Measurements from ENCODE around the gene CRADD. TPM values are rescaled to one million over a fixed set of nuclear protein-coding genes. Genes with fewer than 3 reads are reported as not detected.

CRADD gene
- total and polyA plus RNA-seq, 10 donors = 5.5 to 58.7 (median 18.8) TPM

DNA sequence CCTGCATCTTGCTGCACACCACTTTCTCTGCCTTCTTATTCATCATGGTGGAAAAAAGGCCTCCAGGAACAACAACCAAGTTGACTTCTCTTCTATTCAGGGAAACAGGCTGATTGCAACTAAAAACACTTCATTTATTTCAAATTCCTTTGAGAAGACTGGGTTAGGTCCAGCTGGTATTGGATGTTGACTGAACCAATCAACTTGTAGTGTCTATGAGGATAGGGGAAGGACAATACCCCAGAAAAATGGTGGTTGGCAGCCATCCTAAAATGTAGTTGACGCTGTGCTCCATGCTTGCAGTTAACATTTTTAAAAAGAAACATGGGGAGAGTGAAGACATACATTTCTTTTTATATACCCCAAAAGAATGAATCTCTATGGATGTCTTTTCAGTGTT lies 34.4 kb upstream of the CRADD start:
- DNase-seq = no peak

DNA sequence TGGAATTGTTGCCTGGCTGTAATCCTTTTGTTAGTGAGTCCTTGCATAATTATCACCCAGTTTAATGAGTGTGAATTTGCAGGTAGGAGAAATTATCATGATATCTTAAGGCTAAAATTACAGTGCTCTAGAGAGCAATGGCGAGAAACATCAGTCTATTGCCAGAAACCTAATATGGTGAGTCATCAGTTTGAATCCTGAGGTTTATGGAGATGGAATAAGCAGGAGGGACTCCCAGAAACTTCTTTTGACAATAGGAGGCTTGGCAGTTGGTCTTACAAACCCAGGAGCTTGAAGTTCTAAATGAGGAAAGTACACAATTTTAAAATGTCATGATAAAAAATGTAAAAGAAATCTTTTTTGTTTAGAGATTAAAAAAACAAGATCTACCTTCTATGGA lies 31.5 kb upstream of the CRADD start:
- Histone ChIP-seq H3K4me1 (no peaks in the 10 kb centered on the region), H3K9me3 (no peaks in the 10 kb centered on the region), H3K36me3 (no peaks in the 10 kb centered on the region), H3K4me3 (no peak overlapping the region), H3K27me3 (replicated peaks in 1 of 7) (no peaks in the 10 kb centered on the region), H3K27ac (no peak overlapping the region)
- no peak for DNase-seq
- intact Hi-C loops (cut with DNase I; ENCODE audit: low total_unique reads) = no loop called here
- TF ChIP-seq, protein P1, sequence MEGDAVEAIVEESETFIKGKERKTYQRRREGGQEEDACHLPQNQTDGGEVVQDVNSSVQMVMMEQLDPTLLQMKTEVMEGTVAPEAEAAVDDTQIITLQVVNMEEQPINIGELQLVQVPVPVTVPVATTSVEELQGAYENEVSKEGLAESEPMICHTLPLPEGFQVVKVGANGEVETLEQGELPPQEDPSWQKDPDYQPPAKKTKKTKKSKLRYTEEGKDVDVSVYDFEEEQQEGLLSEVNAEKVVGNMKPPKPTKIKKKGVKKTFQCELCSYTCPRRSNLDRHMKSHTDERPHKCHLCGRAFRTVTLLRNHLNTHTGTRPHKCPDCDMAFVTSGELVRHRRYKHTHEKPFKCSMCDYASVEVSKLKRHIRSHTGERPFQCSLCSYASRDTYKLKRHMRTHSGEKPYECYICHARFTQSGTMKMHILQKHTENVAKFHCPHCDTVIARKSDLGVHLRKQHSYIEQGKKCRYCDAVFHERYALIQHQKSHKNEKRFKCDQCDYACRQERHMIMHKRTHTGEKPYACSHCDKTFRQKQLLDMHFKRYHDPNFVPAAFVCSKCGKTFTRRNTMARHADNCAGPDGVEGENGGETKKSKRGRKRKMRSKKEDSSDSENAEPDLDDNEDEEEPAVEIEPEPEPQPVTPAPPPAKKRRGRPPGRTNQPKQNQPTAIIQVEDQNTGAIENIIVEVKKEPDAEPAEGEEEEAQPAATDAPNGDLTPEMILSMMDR (IDR thresholded peaks at IDR 0.05 in 8 of 11, conservative IDR thresholded peaks at IDR 0.05 in 3 of 11) = no peak
- TF ChIP-seq POLR2A (IDR thresholded peaks at IDR 0.05) = no peak
- TF ChIP-seq POLR2AphosphoS5 (IDR thresholded peaks at IDR 0.05) = no peak
- 85 to 91% (median 90%) methylated on average over 1 of the region's 1 CpG for WGBS, 5 donors

More for the DNA sequence above, 34.4 kb upstream of the CRADD start:
- Histone ChIP-seq H3K36me3 (no peaks in the 10 kb centered on the region), H3K9me3 (no peaks in the 10 kb centered on the region), H3K27me3 (replicated peaks in 1 of 7) (peaks cover 0 to 11% (median 0%) of the 10 kb centered on the region in 7 donors), H3K27ac (no peak overlapping the region), H3K4me3 (no peak overlapping the region), H3K4me1 (no peaks in the 10 kb centered on the region)
- WGBS, 5 donors = 93 to 100% (median 97%) methylated on average over 1 of the region's 1 CpG
- TF ChIP-seq POLR2AphosphoS5 (IDR thresholded peaks at IDR 0.05) (no peak), POLR2A (IDR thresholded peaks at IDR 0.05) (no peak)
- TF ChIP-seq, protein P1 (IDR thresholded peaks at IDR 0.05 in 8 of 11, conservative IDR thresholded peaks at IDR 0.05 in 3 of 11) = no peak
- intact Hi-C loops (cut with DNase I; ENCODE audit: low total_unique reads) = no loop called here

DNA sequence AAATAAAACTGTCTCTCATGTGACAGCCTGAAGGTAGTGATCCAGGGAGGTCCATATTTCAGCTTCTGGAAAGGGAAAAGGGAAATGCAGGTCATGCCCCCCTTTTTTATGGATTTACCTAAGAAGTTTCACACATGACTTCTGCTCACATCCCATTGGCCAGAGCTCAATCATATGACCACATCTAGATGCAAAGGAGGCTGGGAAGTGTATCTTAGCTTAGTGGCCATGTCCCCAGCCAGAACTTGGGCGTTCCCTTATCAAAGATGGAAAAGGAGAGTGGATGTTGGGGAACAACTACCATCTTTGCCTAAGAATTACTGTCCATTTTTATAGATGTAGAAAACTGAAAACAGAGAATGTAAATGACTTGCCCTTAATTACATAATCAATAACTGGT lies 26.5 kb upstream of the CRADD start:
- no peak for DNase-seq
- WGBS, 5 donors = 93 to 97% (median 96%) methylated on average over 1 of the region's 1 CpG
- H3K4me3 ChIP-seq = no peak overlapping the region
- H3K36me3 ChIP-seq = no peaks in the 10 kb centered on the region
- intact Hi-C loops (cut with DNase I; ENCODE audit: low total_unique reads) = no loop called here
- H3K4me1 ChIP-seq = no peaks in the 10 kb centered on the region
- TF ChIP-seq, protein P1 (IDR thresholded peaks at IDR 0.05 in 8 of 11, conservative IDR thresholded peaks at IDR 0.05 in 3 of 11) = no peak
- TF ChIP-seq POLR2A (IDR thresholded peaks at IDR 0.05) (no peak), POLR2AphosphoS5 (IDR thresholded peaks at IDR 0.05) (no peak)
- H3K27me3 ChIP-seq (replicated peaks in 1 of 7) = no peaks in the 10 kb centered on the region
- H3K27ac ChIP-seq = no peak overlapping the region
- no peaks in the 10 kb centered on the region for H3K9me3 ChIP-seq

DNA sequence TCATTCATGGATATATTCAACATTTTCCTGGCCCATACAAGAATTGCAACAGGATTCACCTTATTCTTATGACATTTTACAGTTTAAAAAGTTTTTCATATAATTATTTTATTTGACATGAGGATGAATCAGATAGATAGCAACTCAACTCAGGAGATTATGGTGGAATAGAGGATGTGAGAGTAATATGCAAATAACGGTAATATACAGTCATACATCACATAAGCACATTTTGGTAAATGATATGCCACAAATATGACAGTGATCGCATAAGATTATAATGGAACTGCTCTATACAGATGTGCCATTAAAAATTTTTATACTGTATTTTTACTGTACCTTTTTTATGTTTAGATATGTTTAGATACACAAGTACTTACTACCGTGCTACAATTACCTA lies 24.1 kb upstream of the CRADD start:
- Histone ChIP-seq H3K36me3 (no peaks in the 10 kb centered on the region), H3K27me3 (replicated peaks in 1 of 7) (no peaks in the 10 kb centered on the region), H3K4me1 (no peaks in the 10 kb centered on the region), H3K9me3 (no peaks in the 10 kb centered on the region), H3K4me3 (no peak overlapping the region), H3K27ac (no peak overlapping the region)
- intact Hi-C loops (cut with DNase I; ENCODE audit: low total_unique reads) = no loop called here
- TF ChIP-seq POLR2AphosphoS5 (IDR thresholded peaks at IDR 0.05) (no peak), POLR2A (IDR thresholded peaks at IDR 0.05) (no peak)
- TF ChIP-seq, protein P1 (IDR thresholded peaks at IDR 0.05 in 8 of 11, conservative IDR thresholded peaks at IDR 0.05 in 3 of 11) = no peak
- no peak for DNase-seq
- WGBS, 5 donors = 73 to 88% (median 79%) methylated on average over 3 of the region's 3 CpGs
